Measurements from ENCODE around the gene ATP11B.

The ATP11B gene

DNA sequence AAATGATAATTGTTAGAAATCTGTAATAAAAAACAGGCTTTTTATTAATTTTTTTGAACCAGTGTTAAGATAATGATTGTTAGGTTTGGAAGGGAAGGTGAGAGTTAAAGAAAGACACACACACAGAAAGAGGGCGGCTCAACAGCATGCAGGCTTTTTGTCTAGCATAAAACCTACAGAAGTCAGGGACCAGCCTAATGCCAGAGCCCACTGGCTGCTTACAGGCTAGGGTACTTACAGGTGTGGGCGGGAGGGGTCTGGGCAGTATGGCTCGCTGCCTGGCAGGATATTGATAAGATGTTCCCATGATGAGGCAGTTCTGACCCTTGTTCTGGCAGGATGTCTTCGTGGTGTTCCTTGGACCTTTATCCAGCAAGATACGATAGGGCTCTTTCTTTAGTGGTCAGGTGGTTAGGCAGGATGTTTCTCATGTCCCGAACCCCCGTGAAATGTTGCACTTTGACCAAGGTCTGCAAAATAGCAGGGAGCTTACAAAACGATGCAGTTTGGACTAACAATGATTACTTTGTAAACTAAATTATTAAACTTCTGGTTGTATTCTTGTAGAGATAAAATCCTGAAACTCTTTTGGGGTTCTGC is 102.3 kb downstream of the ATP11B start:
- TF ChIP-seq POLR2A (IDR thresholded peaks at IDR 0.05; ENCODE audit: low read depth, low read length) = no peak
- FAIRE-seq = peak; percentile 64
- no peak for DNase-seq (ENCODE audit: insufficient read length, low spot score)

DNA sequence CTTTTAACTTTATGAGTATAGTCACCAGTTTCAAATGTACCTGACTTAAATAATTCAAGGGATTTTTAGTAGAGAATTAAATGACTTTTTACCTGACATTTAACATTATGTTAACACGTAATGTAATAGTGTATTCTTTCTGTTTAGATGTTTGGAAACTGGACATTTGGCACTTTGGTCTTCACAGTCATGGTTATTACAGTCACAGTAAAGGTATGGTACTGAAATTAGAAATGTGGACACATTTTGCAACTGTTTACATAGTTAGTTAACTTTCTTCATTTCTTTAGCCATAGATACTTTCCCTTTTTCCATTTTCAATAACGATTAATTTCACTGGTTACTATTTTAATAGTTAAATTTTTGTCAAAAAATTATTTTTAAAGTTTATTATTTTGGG is 103.2 kb downstream of the ATP11B start:
- DNase-seq (ENCODE audit: insufficient read length, low spot score) (no peak), FAIRE-seq (no peak)
- no peak for TF ChIP-seq POLR2A (IDR thresholded peaks at IDR 0.05; ENCODE audit: low read depth, low read length)

DNA sequence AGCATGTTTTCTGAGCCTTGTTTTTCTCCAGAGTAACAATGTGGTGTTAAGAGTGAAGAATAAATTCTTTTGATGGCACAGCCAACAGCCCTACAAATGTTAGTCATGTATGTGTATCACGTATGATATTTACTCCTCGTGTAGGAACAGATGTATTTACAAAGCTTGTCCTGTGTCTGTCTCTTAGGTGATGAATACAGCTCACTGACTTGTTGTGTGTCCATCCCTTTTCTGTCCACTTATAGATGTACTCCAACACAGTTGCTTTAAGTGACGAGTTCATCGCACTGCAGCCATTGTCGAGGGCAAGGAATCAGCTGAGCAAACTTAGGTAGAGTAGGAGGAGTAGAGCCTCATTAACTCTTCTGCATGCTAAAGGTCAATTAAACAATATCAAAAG is 108.9 kb downstream of the ATP11B start:
- FAIRE-seq = peak; percentile 89
- DNase-seq (ENCODE audit: insufficient read length, low spot score) = no peak
- no peak for TF ChIP-seq POLR2A (IDR thresholded peaks at IDR 0.05; ENCODE audit: low read depth, low read length)

DNA sequence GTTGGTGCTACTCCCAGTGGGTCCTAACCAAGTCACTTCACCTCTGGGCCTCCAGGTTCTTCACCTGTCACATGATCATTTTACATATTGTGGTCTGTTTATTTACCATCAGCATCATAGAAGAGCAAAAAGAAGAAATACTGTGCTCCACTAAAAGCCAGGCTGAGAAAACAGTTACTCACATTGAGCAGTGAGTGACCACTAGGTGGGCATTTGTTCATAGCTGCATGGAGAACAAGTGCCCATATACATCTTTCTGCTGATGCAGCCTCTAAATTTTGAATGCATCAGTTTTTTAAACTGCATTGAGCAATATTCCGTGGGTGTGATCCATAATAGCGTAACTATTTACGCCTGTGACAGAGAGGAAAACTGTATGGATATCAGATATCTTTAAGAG is 110.9 kb downstream of the ATP11B start:
- DNase-seq (ENCODE audit: insufficient read length, low spot score) (no peak), FAIRE-seq (peak; percentile 72)
- no peak for TF ChIP-seq POLR2A (IDR thresholded peaks at IDR 0.05; ENCODE audit: low read depth, low read length)

DNA sequence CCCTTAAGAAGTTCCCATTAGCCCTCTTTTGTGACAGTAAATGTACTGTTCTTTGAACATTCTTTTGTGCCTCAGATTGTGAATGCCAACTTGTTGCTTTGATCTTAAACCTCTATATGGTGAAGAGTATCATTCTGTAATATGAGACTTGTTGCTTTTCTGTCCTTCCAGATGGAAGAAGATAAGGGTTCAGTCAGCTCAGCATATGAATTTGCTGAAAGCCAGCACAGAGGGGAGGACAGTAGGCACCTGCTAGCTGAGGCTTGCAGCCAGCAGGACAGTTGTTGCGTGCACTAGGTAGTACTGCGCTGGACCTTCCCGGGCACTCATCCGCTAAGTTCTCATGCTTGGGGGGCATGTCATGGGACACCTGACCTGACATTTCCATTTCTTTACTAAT is 112.3 kb downstream of the ATP11B start:
- peak; percentile 66 for FAIRE-seq
- no peak for TF ChIP-seq POLR2A (IDR thresholded peaks at IDR 0.05; ENCODE audit: low read depth, low read length)
- no peak for DNase-seq (ENCODE audit: insufficient read length, low spot score)

DNA sequence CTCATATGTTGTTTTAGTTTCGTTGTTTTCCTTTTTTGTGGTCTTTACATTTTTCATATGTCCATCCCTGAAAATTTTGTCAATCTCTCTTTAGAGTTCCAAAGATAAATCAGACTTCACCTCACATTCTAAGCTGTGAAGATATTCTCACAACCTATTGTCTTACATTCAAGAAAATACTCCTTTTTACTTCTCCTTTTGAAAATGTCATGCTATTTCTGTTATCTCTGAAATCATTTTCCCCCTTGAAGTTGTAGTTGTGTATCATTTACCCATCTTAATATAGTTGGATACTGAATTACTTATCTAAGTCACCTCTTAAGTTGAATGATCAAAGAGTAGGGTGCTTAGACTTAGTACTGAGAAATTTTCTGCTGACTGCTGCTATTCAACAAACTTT is 112.7 kb downstream of the ATP11B start:
- no peak for TF ChIP-seq POLR2A (IDR thresholded peaks at IDR 0.05; ENCODE audit: low read depth, low read length)
- FAIRE-seq = peak; percentile 27
- no peak for DNase-seq (ENCODE audit: insufficient read length, low spot score)

DNA sequence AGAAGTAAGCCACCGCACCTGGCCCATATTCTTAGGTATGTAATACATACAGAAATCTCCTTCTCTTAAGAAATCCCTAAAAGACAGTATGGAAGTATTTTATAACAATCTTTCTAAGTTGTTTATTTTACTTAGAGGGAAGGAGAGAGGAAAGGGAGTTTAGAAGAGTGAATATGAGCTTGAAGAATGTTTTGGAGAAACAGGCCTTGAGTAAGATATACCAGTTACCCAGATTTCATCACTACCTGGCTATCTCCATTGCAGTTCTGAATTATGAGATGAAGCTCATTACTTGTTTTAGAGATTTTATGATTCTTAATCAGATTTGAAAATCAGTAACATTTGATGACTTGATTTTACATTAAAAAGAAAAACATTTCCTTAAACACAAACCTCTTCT is 115.2 kb downstream of the ATP11B start:
- FAIRE-seq (peak; percentile 75), DNase-seq (ENCODE audit: insufficient read length, low spot score) (no peak)
- TF ChIP-seq POLR2A (IDR thresholded peaks at IDR 0.05; ENCODE audit: low read depth, low read length) = no peak

DNA sequence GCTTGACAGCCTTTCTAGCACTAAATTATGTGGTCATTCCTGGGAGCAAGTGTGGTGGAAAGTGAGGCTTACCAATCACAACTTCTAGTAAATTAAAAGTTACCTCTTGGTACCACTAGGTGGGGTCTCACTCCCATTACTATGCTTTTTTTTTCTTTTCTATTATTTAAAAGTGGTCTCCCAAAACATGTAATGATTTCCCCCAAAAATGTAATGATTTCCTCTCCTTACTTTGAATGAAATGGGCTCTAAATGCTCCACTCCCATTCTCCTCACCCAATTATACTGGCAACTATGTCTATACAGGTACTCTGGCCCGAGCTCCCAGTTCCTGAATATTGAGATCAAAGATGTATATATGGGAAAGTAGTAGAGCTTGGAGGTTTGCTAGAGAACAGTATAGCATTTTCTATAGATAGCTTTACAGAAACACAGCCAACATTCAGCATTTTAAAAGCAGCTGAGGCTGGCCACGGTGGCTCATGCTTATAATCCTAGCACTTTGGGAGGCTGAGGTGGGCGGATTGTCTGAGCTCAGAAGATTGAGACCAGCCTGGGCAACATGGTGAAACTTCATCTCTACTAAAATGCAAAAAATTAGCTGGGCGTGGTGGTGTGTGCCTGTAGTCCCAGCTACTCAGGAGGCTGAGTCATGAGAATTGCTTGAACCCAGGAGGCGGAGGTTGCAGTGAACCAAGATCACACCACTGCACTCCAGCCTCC is 116.2 kb downstream of the ATP11B start:
- no peak for DNase-seq (ENCODE audit: insufficient read length, low spot score)
- TF ChIP-seq POLR2A (IDR thresholded peaks at IDR 0.05; ENCODE audit: low read depth, low read length) = no peak
- FAIRE-seq = peak; percentile 77

DNA sequence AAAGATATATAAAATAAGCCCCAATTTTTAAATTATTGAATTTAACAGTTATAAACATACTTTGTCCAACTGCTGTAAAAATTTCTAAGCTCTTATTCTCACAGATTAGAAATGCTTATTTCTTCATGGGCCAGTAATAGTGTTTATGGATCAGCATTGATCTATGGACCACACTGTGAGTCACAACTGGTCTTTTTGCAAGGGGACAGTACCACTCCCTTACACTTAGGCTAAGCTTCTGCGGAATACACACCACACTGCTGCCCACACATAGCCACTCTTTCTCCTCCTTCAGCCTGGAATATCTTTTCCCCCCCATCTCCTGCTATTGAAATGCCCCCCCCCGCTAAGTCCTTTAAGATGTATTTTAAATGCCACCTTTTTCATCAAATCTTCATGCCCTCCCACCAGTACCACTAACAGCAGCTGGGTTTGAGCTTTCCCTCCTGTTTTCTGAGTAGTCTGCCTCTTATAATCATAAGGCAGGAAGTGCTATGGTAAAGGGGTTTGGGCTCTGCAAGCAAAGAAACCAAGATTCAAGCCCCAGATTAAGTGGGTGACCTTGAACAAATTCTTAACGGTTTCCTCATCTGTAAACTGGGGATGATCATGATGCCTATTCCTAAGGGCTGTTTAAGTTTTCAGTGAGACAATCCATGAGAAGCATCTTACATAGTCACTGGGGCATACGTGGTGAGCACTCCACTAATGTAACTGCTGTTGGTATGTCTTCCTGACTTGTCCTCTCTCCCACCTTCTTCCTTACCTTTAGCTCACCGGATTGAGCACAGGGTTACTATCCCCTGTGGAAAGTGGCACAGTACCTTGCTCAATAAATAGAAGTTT is 117.9 kb downstream of the ATP11B start:
- FAIRE-seq = peak; percentile 27
- no peak for DNase-seq (ENCODE audit: insufficient read length, low spot score)
- TF ChIP-seq POLR2A (IDR thresholded peaks at IDR 0.05; ENCODE audit: low read depth, low read length) = no peak

DNA sequence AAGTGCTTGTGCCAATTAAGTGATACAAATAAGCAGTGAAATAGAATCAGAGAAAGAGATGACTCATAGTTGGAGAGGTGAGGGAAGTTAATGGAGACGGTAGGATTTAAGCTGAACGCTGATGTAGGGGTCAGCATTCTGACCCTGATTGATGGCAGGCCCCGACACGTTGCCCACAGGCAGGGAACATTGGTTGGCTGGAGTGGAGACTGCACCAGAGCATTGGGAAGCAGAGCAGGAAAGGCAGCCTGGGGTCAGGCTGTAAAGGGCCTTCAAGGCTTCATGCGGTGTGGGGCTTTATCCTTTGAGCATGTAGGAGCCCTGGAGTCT is 118.4 kb downstream of the ATP11B start:
- FAIRE-seq = no peak
- no peak for TF ChIP-seq POLR2A (IDR thresholded peaks at IDR 0.05; ENCODE audit: low read depth, low read length)

DNA sequence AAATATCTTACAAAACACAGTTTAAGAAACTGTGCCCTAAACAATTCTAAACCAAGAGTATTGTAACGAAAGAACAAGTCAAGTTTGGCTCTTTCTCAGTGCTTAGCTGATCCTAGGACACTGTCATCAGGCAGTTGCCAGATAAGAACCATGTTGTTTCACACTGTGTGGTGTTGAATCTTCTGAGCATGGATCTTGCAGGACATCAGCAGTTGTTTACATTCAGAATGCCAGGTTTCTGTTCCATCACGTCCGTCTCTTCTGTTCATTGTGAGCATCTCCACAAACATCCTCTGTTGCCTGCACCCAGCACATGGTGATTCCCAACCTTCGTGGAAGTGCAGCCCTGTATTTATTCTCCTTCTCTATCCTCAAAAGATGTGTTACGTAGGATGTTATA is 119.2 kb downstream of the ATP11B start:
- DNase-seq (ENCODE audit: insufficient read length, low spot score) = no peak
- no peak for TF ChIP-seq POLR2A (IDR thresholded peaks at IDR 0.05; ENCODE audit: low read depth, low read length)
- FAIRE-seq = peak; percentile 41

More for the DNA sequence above, 118.4 kb downstream of the ATP11B start:
- DNase-seq (ENCODE audit: insufficient read length, low spot score) = no peak

DNA sequence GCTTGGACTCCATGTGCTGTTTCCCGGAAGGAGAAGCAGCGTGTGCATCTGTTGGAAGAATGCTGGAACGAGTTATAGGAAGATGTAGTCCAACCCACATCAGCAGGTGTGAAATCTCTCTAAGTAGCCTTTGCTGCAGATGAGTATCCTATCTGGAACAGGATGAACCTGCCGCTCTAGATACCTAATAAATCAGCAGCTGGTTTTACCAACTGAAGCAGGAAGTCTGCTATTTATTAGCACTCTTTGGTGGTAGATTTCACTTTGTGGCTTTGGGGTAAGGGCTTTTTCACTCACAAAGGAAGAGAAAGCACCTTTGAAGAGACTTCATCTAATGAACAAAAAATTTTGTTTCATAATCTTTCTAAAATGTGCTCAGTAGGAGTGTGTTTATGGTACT is 120.6 kb downstream of the ATP11B start:
- no peak for FAIRE-seq

DNA sequence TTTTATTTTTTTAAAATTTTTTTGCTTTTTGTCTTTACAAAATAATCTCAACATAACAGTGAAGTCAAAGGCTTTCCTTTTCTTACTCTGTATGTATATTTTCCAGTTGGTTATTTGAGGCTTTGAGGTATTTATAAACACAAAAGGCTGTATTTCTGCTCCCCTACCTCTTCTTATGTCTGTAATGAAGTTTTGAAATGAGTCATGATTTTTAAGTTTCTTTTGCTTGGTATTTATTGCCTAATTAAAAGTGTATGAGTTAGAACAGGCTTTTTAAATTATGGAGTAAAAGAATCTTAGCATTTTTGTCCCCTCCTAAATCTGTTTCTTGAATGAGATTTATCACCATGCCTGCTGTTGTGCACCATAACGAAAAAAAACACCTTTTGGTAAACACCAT is 121.0 kb downstream of the ATP11B start:
- FAIRE-seq = no peak
- no peak for DNase-seq (ENCODE audit: insufficient read length, low spot score)
- TF ChIP-seq POLR2A (IDR thresholded peaks at IDR 0.05; ENCODE audit: low read depth, low read length) = no peak

More for the DNA sequence above, 120.6 kb downstream of the ATP11B start:
- no peak for TF ChIP-seq POLR2A (IDR thresholded peaks at IDR 0.05; ENCODE audit: low read depth, low read length)
- no peak for DNase-seq (ENCODE audit: insufficient read length, low spot score)

DNA sequence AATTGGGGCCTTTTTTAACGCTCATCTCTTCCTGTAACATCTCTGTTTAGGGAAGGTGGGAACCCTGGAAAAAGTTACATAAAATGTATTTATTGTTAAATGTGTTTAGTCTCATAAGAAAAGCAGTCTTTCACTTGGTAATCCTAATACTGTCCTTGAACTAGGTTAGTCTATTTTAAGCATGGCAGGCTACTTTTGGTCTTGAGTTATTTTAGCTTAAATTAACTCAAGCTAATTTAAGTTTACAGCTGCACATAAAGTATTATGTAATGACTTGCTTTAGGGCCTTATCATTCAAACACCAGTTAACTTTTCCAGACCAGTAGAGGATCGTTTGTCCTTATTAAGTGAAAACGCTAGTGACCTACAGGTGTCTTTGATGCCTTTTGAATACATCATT is 123.8 kb downstream of the ATP11B start:
- peak; percentile 64 for FAIRE-seq
- TF ChIP-seq POLR2A (IDR thresholded peaks at IDR 0.05; ENCODE audit: low read depth, low read length) = no peak
- DNase-seq (ENCODE audit: insufficient read length, low spot score) = no peak
